Tibial artery (tissue), 4 donors: Measurements from ENCODE around the gene CLOCK.
A peak's percentile ranks its signal among the peaks of the same experiment; 100 is the strongest.

Source experiments
- DNase-seq, 2 donors: peaks; one replicate each; pipeline ENCODE4 v3.0.0-alpha.2; 2019
- H3K27ac ChIP-seq, 2 donors: fragments of 200-600 bp; sonication (generic) in 1 of 2; 1 replicate in 1 of 2; 2 replicates in 1 of 2; pipeline ENCODE4 v1.5.1; 2018 to 2019; ENCODE audit warnings: mild to moderate bottlenecking in 1 of 2
- H3K27me3 ChIP-seq, 2 donors: fragments of 200-600 bp; sonication (generic) in 1 of 2; one replicate each; pipeline versions ENCODE4 v1.5.1 to v1.6.0; 2016 to 2019
- H3K36me3 ChIP-seq, 3 donors: fragments of 200-600 bp; sonication (generic) in 2 of 3; one replicate each; pipeline ENCODE4 v1.5.1; 2016 to 2019; ENCODE audit warnings: mild to moderate bottlenecking in 2 of 3
- H3K4me1 ChIP-seq, 4 donors: fragments of 200-600 bp; sonication (generic) in 2 of 4; 1 replicate in 3 of 4; 2 replicates in 1 of 4; pipeline ENCODE4 v1.5.1; 2016 to 2019
- H3K4me3 ChIP-seq, 2 donors: fragments of 200-600 bp; sonication (generic) in 1 of 2; 1 replicate in 1 of 2; 2 replicates in 1 of 2; pipeline ENCODE4 v1.5.1; 2018 to 2019; ENCODE audit warnings: mild to moderate bottlenecking in 2 of 2
- H3K9me3 ChIP-seq, 3 donors: fragments of 200-600 bp; sonication (generic) in 1 of 3; one replicate each; pipeline ENCODE4 v1.5.1; 2016 to 2019
- CTCF ChIP-seq, 2 experiments: fragments of 200-600 bp in 1 of 2; fragments of 450-650 bp in 1 of 2; IDR thresholded peaks; one replicate each; pipeline ENCODE4 v1.5.1; 2017 to 2019; ENCODE audit warnings: antibody characterized with exemption in 2 of 2, mild to moderate bottlenecking in 1 of 2, moderate library complexity in 1 of 2
- intact Hi-C: fragments of 100-400 bp; cut with DNase I; formaldehyde crosslinking; loops from one replicate; pipeline ENCODE4 v1.15.0; 2023; ENCODE audit warnings: low total_unique reads

The CLOCK gene

GRCh38 chr4:55546506-55546755, 278 bp downstream of the CLOCK start:
- TF ChIP-seq CTCF (IDR thresholded peaks at IDR 0.05) = no peak
- no peak for DNase-seq
- H3K27me3 ChIP-seq = no peaks in the 10 kb centered on the region
- peak overlapping the region; percentile 61 to 98 for H3K4me3 ChIP-seq
- H3K27ac ChIP-seq = peak overlapping the region; percentile 88 to 100
- H3K4me1 ChIP-seq = peaks cover 0 to 19% (median 6%) of the 10 kb centered on the region in 4 donors
- intact Hi-C loops = loop anchor here (5.0 kb wide), 3 partner anchors 149 to 306 kb away; partner anchors contain the start of genes EXOC1, SRD5A3 and TMEM165
- H3K9me3 ChIP-seq = no peaks in the 10 kb centered on the region
- no peaks in the 10 kb centered on the region for H3K36me3 ChIP-seq

- DNase-seq = peak; percentile 74 to 89
- Histone ChIP-seq H3K9me3 (no peaks in the 10 kb centered on the region), H3K27me3 (no peaks in the 10 kb centered on the region), H3K4me3 (peak overlapping the region; percentile 61 to 98), H3K27ac (peak overlapping the region; percentile 88 to 100), H3K4me1 (peaks cover 0 to 19% (median 6%) of the 10 kb centered on the region in 4 donors), H3K36me3 (no peaks in the 10 kb centered on the region)
- TF ChIP-seq CTCF (IDR thresholded peaks at IDR 0.05) = no peak
- intact Hi-C loops = loop anchor here (5.0 kb wide), 3 partner anchors 149 to 306 kb away; partner anchors contain the start of genes EXOC1, SRD5A3 and TMEM165
Observed at GRCh38 chr4:55545641-55546505, 836 bp downstream of the CLOCK start.

GRCh38 chr4:55545151-55545550, 1.6 kb downstream of the CLOCK start:
- Histone ChIP-seq H3K27me3 (no peaks in the 10 kb centered on the region), H3K9me3 (no peaks in the 10 kb centered on the region), H3K36me3 (no peaks in the 10 kb centered on the region), H3K4me3 (peak overlapping the region; percentile 61 to 98), H3K27ac (peak overlapping the region; percentile 88 to 100), H3K4me1 (peaks cover 0 to 19% (median 6%) of the 10 kb centered on the region in 4 donors)
- intact Hi-C loops = loop anchor here (5.0 kb wide), 3 partner anchors 148 to 307 kb away; partner anchors contain the start of genes EXOC1, SRD5A3 and TMEM165
- TF ChIP-seq CTCF (IDR thresholded peaks at IDR 0.05) = no peak
- DNase-seq = no peak

- no peak overlapping the region for H3K4me3 ChIP-seq
- H3K36me3 ChIP-seq = no peaks in the 10 kb centered on the region
- no peak for DNase-seq
- H3K4me1 ChIP-seq = peaks cover 0 to 19% (median 6%) of the 10 kb centered on the region in 4 donors
- intact Hi-C loops = no loop called here
- no peaks in the 10 kb centered on the region for H3K9me3 ChIP-seq
- no peak for TF ChIP-seq CTCF (IDR thresholded peaks at IDR 0.05)
- H3K27ac ChIP-seq = no peak overlapping the region
- no peaks in the 10 kb centered on the region for H3K27me3 ChIP-seq
Observed at GRCh38 chr4:55543858-55544257, 2.9 kb downstream of the CLOCK start.

- no peaks in the 10 kb centered on the region for H3K9me3 ChIP-seq
- H3K4me1 ChIP-seq = peaks cover 0 to 11% (median 3%) of the 10 kb centered on the region in 4 donors
- no peak overlapping the region for H3K4me3 ChIP-seq
- no peak overlapping the region for H3K27ac ChIP-seq
- H3K27me3 ChIP-seq = no peaks in the 10 kb centered on the region
- intact Hi-C loops = no loop called here
- DNase-seq = no peak
- no peaks in the 10 kb centered on the region for H3K36me3 ChIP-seq
- TF ChIP-seq CTCF (IDR thresholded peaks at IDR 0.05) = no peak
Observed at GRCh38 chr4:55540271-55540670, 6.4 kb downstream of the CLOCK start.
